ENCODE results near the gene GP5.

Gene GP5

DNA sequence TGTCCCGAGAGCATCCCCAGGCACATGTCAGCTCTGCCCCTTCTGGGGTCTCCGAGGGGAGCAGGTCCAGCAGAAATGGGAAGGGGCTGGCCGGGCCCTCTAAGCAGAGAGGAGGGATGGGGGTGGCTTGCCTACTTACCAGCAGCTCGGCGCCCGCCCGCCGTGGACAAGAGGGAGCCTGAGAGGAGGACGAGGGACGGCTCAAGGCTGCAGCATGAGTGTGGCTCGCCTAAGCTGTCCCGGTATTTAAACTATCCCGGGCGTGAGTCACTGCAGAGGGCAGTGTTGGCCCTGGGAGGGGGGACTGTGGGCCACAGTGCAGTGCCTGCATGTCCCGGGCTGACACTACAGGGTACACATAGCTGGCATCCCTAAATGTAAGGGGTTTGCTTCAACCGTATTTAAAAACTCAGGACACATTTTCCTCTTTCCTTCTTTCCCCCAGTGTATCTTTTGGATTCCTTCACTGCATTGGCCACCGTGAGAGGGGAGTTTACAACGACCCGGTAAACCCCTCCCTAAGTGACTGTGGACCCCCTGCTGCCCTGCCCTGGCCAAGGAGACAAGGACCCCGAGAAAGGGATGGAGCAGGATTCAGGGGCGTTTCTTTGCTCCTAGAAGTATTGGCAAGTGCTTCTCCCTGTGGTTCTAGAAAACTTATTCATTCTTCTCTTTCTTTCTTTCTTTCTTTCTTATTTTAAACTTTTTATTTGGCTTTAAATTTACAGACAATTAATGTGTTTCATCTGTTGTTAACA lies 29.4 kb downstream of the GP5 start, which contains the start of gene LRRC15:
Gene LRRC15, minus strand, starts transcription at position 222 of the 758 bp plus-strand sequence. CDS start 8,700 bp downstream, outside the sequence.
- TF ChIP-seq, protein P1, sequence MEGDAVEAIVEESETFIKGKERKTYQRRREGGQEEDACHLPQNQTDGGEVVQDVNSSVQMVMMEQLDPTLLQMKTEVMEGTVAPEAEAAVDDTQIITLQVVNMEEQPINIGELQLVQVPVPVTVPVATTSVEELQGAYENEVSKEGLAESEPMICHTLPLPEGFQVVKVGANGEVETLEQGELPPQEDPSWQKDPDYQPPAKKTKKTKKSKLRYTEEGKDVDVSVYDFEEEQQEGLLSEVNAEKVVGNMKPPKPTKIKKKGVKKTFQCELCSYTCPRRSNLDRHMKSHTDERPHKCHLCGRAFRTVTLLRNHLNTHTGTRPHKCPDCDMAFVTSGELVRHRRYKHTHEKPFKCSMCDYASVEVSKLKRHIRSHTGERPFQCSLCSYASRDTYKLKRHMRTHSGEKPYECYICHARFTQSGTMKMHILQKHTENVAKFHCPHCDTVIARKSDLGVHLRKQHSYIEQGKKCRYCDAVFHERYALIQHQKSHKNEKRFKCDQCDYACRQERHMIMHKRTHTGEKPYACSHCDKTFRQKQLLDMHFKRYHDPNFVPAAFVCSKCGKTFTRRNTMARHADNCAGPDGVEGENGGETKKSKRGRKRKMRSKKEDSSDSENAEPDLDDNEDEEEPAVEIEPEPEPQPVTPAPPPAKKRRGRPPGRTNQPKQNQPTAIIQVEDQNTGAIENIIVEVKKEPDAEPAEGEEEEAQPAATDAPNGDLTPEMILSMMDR (IDR thresholded peaks at IDR 0.05; ENCODE audit: borderline replicate concordance, extremely low read depth, low read length, poor library complexity, severe bottlenecking), result no peak
- TF ChIP-seq EZH2 (IDR thresholded peaks at IDR 0.05; ENCODE audit: borderline replicate concordance, low read depth, low read length, severe bottlenecking), result no peak
- ATAC-seq (ENCODE audit: insufficient read depth, low read depth) (no peak), DNase-seq (no peak)
- no peaks in the 10 kb centered on the region for H3K4me1 ChIP-seq (ENCODE audit: insufficient read depth, low read length)
- no peaks in the 10 kb centered on the region for H3K79me2 ChIP-seq (ENCODE audit: insufficient read depth, low read length)
- H4K20me1 ChIP-seq (ENCODE audit: insufficient read depth, low read length), result peaks cover 2% of the 10 kb centered on the region; the same call in 1 of the 2 replicates
- no peaks in the 10 kb centered on the region for H3K9me3 ChIP-seq (ENCODE audit: insufficient read depth, low read length, severe bottlenecking)
- no peak within 1 kb of the TSS for H3K4me2 ChIP-seq (ENCODE audit: insufficient read depth, low read length)
- H3K36me3 ChIP-seq (ENCODE audit: insufficient read depth, low read length), result no peaks in the 10 kb centered on the region
- no peak within 1 kb of the TSS for H3K9ac ChIP-seq (ENCODE audit: low read depth, low read length)
- peaks cover 12% of the 10 kb centered on the region for H3K27me3 ChIP-seq (ENCODE audit: insufficient read depth, low read length, poor library complexity)
- no peak within 1 kb of the TSS for H2AFZ ChIP-seq (ENCODE audit: low read depth, low read length)
- H3K4me3 ChIP-seq (ENCODE audit: low read depth in 1 of 2, low read length in 2 of 2), result no peak within 1 kb of the TSS
- no peak within 1 kb of the TSS for H3K27ac ChIP-seq (ENCODE audit: low read length)

DNA sequence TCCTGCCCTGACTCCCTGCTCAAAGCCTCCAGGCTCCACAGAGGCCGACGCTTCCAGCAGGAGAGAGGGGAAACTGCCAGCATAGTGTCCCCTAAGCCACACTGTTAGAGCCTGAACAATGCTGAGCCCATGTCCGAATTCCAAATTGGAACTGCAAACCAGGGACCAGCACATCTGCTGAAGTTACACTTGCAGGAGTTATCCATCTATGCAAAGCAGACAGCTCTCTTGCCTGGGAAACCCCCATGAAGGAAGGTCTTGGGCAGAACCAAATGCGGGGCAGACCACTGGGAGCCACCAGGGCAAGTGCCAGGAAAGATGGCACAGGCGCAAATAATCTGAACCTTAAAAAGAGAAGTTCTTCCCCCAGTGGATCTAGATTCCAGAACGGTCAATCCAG lies 30.1 kb downstream of the GP5 start:
- Histone ChIP-seq H3K27me3 (ENCODE audit: insufficient read depth, low read length, poor library complexity) (peaks cover 12% of the 10 kb centered on the region), H2AFZ (ENCODE audit: low read depth, low read length) (no peak overlapping the region), H3K4me2 (ENCODE audit: insufficient read depth, low read length) (no peak overlapping the region), H3K4me1 (ENCODE audit: insufficient read depth, low read length) (no peaks in the 10 kb centered on the region), H3K36me3 (ENCODE audit: insufficient read depth, low read length) (no peaks in the 10 kb centered on the region), H3K9ac (ENCODE audit: low read depth, low read length) (no peak overlapping the region), H3K79me2 (ENCODE audit: insufficient read depth, low read length) (no peaks in the 10 kb centered on the region), H4K20me1 (ENCODE audit: insufficient read depth, low read length) (peaks cover 2% of the 10 kb centered on the region; the same call in 1 of the 2 replicates), H3K4me3 (ENCODE audit: low read depth in 1 of 2, low read length in 2 of 2) (no peak overlapping the region), H3K27ac (ENCODE audit: low read length) (no peak overlapping the region), H3K9me3 (ENCODE audit: insufficient read depth, low read length, severe bottlenecking) (no peaks in the 10 kb centered on the region)
- no peak for DNase-seq
- ATAC-seq (ENCODE audit: insufficient read depth, low read depth), result no peak
- TF ChIP-seq, protein P1 (IDR thresholded peaks at IDR 0.05; ENCODE audit: borderline replicate concordance, extremely low read depth, low read length, poor library complexity, severe bottlenecking), result no peak
- TF ChIP-seq EZH2 (IDR thresholded peaks at IDR 0.05; ENCODE audit: borderline replicate concordance, low read depth, low read length, severe bottlenecking), result no peak

DNA sequence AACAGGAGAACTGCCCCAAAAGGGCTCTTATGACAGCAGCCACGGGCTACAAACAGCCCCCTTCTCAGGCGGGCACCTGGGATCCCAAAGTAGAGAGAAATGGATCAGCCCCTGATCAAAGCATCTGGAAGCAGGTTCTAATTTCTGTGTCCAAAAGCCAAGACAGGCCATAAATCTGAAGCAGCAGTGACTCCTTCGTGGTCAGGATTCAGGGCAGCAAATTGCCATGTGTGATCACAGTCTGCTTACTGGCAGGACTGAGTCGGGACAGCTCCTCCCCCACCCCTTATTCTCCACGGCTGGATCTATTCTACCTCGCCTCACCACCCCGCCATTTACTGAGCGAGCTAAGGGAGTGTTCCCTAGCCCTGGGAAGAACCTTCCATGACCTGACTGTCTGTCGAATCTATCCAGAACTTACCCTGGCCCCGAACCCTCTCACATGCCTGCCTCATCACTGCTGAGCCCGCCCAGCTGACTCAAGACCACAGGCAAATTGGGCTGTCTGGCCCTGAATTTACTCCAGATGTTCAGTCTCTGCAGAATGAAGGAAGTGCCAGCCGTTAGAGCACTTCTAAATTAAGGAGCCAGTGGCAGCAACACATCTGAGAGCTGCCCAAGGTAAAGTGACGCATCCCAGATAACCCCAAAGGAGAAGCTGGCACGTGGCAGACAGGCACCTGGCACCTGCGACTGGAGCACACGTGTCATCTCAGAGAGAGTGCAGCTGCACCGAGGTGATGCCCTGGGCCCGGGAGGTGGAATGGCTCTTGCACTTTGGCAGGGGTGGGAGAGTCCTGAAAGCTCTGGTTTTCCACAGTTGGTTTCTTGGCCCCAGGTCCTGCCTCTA lies 30.8 kb downstream of the GP5 start:
- Histone ChIP-seq H3K4me1 (ENCODE audit: insufficient read depth, low read length) (no peaks in the 10 kb centered on the region), H4K20me1 (ENCODE audit: insufficient read depth, low read length) (peaks cover 2% of the 10 kb centered on the region; the same call in 1 of the 2 replicates), H3K4me3 (ENCODE audit: low read depth in 1 of 2, low read length in 2 of 2) (no peak overlapping the region), H2AFZ (ENCODE audit: low read depth, low read length) (no peak overlapping the region), H3K9ac (ENCODE audit: low read depth, low read length) (no peak overlapping the region), H3K9me3 (ENCODE audit: insufficient read depth, low read length, severe bottlenecking) (no peaks in the 10 kb centered on the region), H3K27ac (ENCODE audit: low read length) (no peak overlapping the region), H3K79me2 (ENCODE audit: insufficient read depth, low read length) (no peaks in the 10 kb centered on the region), H3K4me2 (ENCODE audit: insufficient read depth, low read length) (no peak overlapping the region), H3K27me3 (ENCODE audit: insufficient read depth, low read length, poor library complexity) (peaks cover 12% of the 10 kb centered on the region), H3K36me3 (ENCODE audit: insufficient read depth, low read length) (no peaks in the 10 kb centered on the region)
- DNase-seq, result no peak
- 0 out of 3 replicates have a peak, but pooled peaks have one; percentile 22 for ATAC-seq (ENCODE audit: insufficient read depth, low read depth)
- no peak for TF ChIP-seq EZH2 (IDR thresholded peaks at IDR 0.05; ENCODE audit: borderline replicate concordance, low read depth, low read length, severe bottlenecking)
- TF ChIP-seq, protein P1 (IDR thresholded peaks at IDR 0.05; ENCODE audit: borderline replicate concordance, extremely low read depth, low read length, poor library complexity, severe bottlenecking), result no peak
